Kidney capillary endothelial cell (primary cell): ENCODE measurements around the gene SETD5.

Source experiments
- DNase-seq: peaks from one replicate; pipeline ENCODE4 v3.0.0-alpha.2; 2018; ENCODE audit warnings: low spot score

The SETD5 gene

GRCh38 chr3:9388562-9389272 lies 8.7 kb upstream of the SETD5 start:
- no peak for DNase-seq

- DNase-seq = no peak
Observed at GRCh38 chr3:9390265-9390888, 7.0 kb upstream of the SETD5 start.

GRCh38 chr3:9392041-9392440 lies 5.4 kb upstream of the SETD5 start:
- DNase-seq = no peak

GRCh38 chr3:9395570-9396300 lies 1.7 kb upstream of the SETD5 start:
- DNase-seq = no peak

GRCh38 chr3:9396301-9396631 lies 1.1 kb upstream of the SETD5 start:
- peak; percentile 92 for DNase-seq

GRCh38 chr3:9396632-9397331 lies 633 bp upstream of the SETD5 start:
- peak; percentile 92 for DNase-seq

GRCh38 chr3:9397906-9398699 lies 688 bp downstream of the SETD5 start:
- DNase-seq = no peak

GRCh38 chr3:9398700-9399336 lies 1.4 kb downstream of the SETD5 start:
- DNase-seq = peak; percentile 35

GRCh38 chr3:9399337-9399703 lies 1.9 kb downstream of the SETD5 start:
- no peak for DNase-seq

- peak; percentile 80 for DNase-seq
Observed at GRCh38 chr3:9399746-9400145, 2.3 kb downstream of the SETD5 start.

GRCh38 chr3:9400616-9401015 lies 3.2 kb downstream of the SETD5 start:
- DNase-seq = no peak

GRCh38 chr3:9401986-9402385 lies 4.6 kb downstream of the SETD5 start:
- DNase-seq = no peak

GRCh38 chr3:9402410-9403228 lies 5.2 kb downstream of the SETD5 start:
- DNase-seq = no peak

- no peak for DNase-seq
Observed at GRCh38 chr3:9403463-9403862, 6.0 kb downstream of the SETD5 start.

- no peak for DNase-seq
Observed at GRCh38 chr3:9404680-9405079, 7.3 kb downstream of the SETD5 start.

GRCh38 chr3:9405756-9406155 lies 8.3 kb downstream of the SETD5 start:
- DNase-seq = no peak

GRCh38 chr3:9406856-9407626 lies 9.6 kb downstream of the SETD5 start:
- no peak for DNase-seq

- no peak for DNase-seq
Observed at GRCh38 chr3:9408061-9408460, 10.6 kb downstream of the SETD5 start.

- DNase-seq = no peak
Observed at GRCh38 chr3:9408546-9408945, 11.1 kb downstream of the SETD5 start.
